Activated CD4-positive, alpha-beta T cell treated with anti-CD3 and anti-CD28 coated beads for 36 hours (primary cell): Measurements from ENCODE around the gene SLC35D1. TPM values are rescaled to one million over a fixed set of nuclear protein-coding genes. Genes with fewer than 3 reads are reported as not detected.

Source experiments
- ATAC-seq: fragments of 200-7000 bp; cut with Tn5 transposase; one replicate; pipeline ENCODE4 v1.10.0; 2021; ENCODE audit warnings: mild to moderate bottlenecking, moderate library complexity
- CTCF ChIA-PET: fragments of 350-600 bp; sonication (Branson Sonifier 250); formaldehyde crosslinking; loops from one replicate; lab custom pipeline; 2021; ENCODE audit warnings: antibody characterized with exemption; lab: Charles Lee
- POLR2A ChIA-PET: fragments of 350-600 bp; sonication (Branson Sonifier 250); formaldehyde crosslinking; loops from one replicate; lab custom pipeline; 2021; ENCODE audit warnings: antibody characterized with exemption, inconsistent platforms; lab: Charles Lee
- DNase-seq: peaks from one replicate; pipeline ENCODE4 v3.0.0-alpha.2; 2020
- H3K27ac Mint-ChIP-seq: one replicate; pipeline ENCODE4 v1.8.0; 2021; ENCODE audit warnings: mixed read lengths
- H3K27me3 Mint-ChIP-seq: one replicate; pipeline ENCODE4 v1.8.0; 2021; ENCODE audit warnings: mixed read lengths
- H3K36me3 Mint-ChIP-seq: one replicate; pipeline ENCODE4 v1.8.0; 2021; ENCODE audit warnings: low read depth, mixed read lengths
- H3K4me1 Mint-ChIP-seq: one replicate; pipeline ENCODE4 v1.8.0; 2021; ENCODE audit warnings: mixed read lengths
- H3K4me3 Mint-ChIP-seq: one replicate; pipeline ENCODE4 v1.8.0; 2021; ENCODE audit warnings: mild to moderate bottlenecking, moderate library complexity, mixed read lengths
- H3K9me3 Mint-ChIP-seq: one replicate; pipeline ENCODE4 v1.8.0; 2021; ENCODE audit warnings: low read depth, mixed read lengths
- intact Hi-C, 2 experiments: fragments of 100-400 bp; cut with DNase I in 1 of 2; cut with micrococcal nuclease in 1 of 2; formaldehyde crosslinking; loops; one replicate each; pipeline versions ENCODE4 v1.14.2 to v1.15.1; 2022 to 2024; cut with DNase I, micrococcal nuclease
- total RNA-seq, 2 experiments: library from RNA; stranded (reverse); gene quantifications; one replicate each; pipeline ENCODE4 v1.2.3, GENCODE V29; 2021

Gene SLC35D1
- total RNA-seq, 2 experiments from 2014 or later, result 8.7 to 10.3 TPM

GRCh38 chr1:67018574-67018973 lies 35.4 kb downstream of the SLC35D1 start:
- no peaks in the 10 kb centered on the region for H3K27me3 Mint-ChIP-seq
- no peaks in the 10 kb centered on the region for H3K9me3 Mint-ChIP-seq
- CTCF ChIA-PET, result interaction anchor here (0.9 kb wide), 1 partner anchor 12 kb away, joined by 3 read pairs; no protein-coding TSS in a partner anchor
- peaks cover 4% of the 10 kb centered on the region for H3K4me1 Mint-ChIP-seq
- ATAC-seq, result no peak
- H3K27ac Mint-ChIP-seq, result no peak overlapping the region
- POLR2A ChIA-PET, result no interaction called here
- peaks cover 37% of the 10 kb centered on the region for H3K36me3 Mint-ChIP-seq
- no peak for DNase-seq
- no peak overlapping the region for H3K4me3 Mint-ChIP-seq
- intact Hi-C loops, result no loop called here

- no peaks in the 10 kb centered on the region for H3K27me3 Mint-ChIP-seq
- intact Hi-C loops, result no loop called here
- ChIA-PET POLR2A (no interaction called here), CTCF (interaction anchor here (0.6 to 1.6 kb wide), 8 partner anchors 11 to 545 kb away, joined by 3 to 5 read pairs (median 4); no protein-coding TSS in a partner anchor)
- no peaks in the 10 kb centered on the region for H3K9me3 Mint-ChIP-seq
- DNase-seq (peak; percentile 14), ATAC-seq (peak; percentile 97)
- peak overlapping the region; percentile 75 for H3K27ac Mint-ChIP-seq
- H3K4me3 Mint-ChIP-seq, result no peak overlapping the region
- peaks cover 6% of the 10 kb centered on the region for H3K4me1 Mint-ChIP-seq
- peaks cover 42% of the 10 kb centered on the region for H3K36me3 Mint-ChIP-seq
Observed at GRCh38 chr1:67013573-67013972, 40.4 kb downstream of the SLC35D1 start.

GRCh38 chr1:67009792-67010191 lies 44.2 kb downstream of the SLC35D1 start:
- H3K4me1 Mint-ChIP-seq, result peaks cover 6% of the 10 kb centered on the region
- H3K9me3 Mint-ChIP-seq, result no peaks in the 10 kb centered on the region
- ATAC-seq (no peak), DNase-seq (no peak)
- H3K4me3 Mint-ChIP-seq, result no peak overlapping the region
- intact Hi-C loops, result no loop called here
- ChIA-PET CTCF (interaction anchor here (1.1 kb wide), 1 partner anchor 13 kb away, joined by 3 read pairs; no protein-coding TSS in a partner anchor), POLR2A (no interaction called here)
- no peaks in the 10 kb centered on the region for H3K27me3 Mint-ChIP-seq
- peaks cover 31% of the 10 kb centered on the region for H3K36me3 Mint-ChIP-seq
- no peak overlapping the region for H3K27ac Mint-ChIP-seq

GRCh38 chr1:67005068-67005467 lies 48.9 kb downstream of the SLC35D1 start:
- no peak overlapping the region for H3K4me3 Mint-ChIP-seq
- no peaks in the 10 kb centered on the region for H3K9me3 Mint-ChIP-seq
- peaks cover 21% of the 10 kb centered on the region for H3K36me3 Mint-ChIP-seq
- H3K27me3 Mint-ChIP-seq, result no peaks in the 10 kb centered on the region
- peaks cover 3% of the 10 kb centered on the region for H3K4me1 Mint-ChIP-seq
- POLR2A ChIA-PET, result no interaction called here
- DNase-seq, result no peak
- CTCF ChIA-PET, result interaction anchor here (1.6 to 2.6 kb wide), 2 partner anchors 9 to 122 kb away, joined by 3 to 13 read pairs; no protein-coding TSS in a partner anchor
- intact Hi-C loops, result no loop called here
- no peak overlapping the region for H3K27ac Mint-ChIP-seq
- ATAC-seq, result no peak

- no peak overlapping the region for H3K4me3 Mint-ChIP-seq
Observed at GRCh38 chr1:67004176-67004575, 49.8 kb downstream of the SLC35D1 start.

GRCh38 chr1:67001682-67002425 lies 52.1 kb downstream of the SLC35D1 start:
- Mint-ChIP-seq H3K27ac (no peak overlapping the region), H3K4me1 (peaks cover 11% of the 10 kb centered on the region), H3K9me3 (no peaks in the 10 kb centered on the region), H3K36me3 (peaks cover 16% of the 10 kb centered on the region), H3K27me3 (no peaks in the 10 kb centered on the region), H3K4me3 (no peak overlapping the region)
- intact Hi-C loops, result no loop called here
- ChIA-PET CTCF (interaction anchor here (0.6 to 1.9 kb wide), 4 partner anchors 10 to 210 kb away, joined by 3 to 5 read pairs (median 4); no protein-coding TSS in a partner anchor), POLR2A (interaction anchor here (0.5 kb wide), 1 partner anchor 1295 kb away, joined by 3 read pairs; no protein-coding TSS in a partner anchor)
- DNase-seq (no peak), ATAC-seq (no peak)

More at GRCh38 chr1:67004176-67004575, 49.8 kb downstream of the SLC35D1 start:
- Mint-ChIP-seq H3K27me3 (no peaks in the 10 kb centered on the region), H3K27ac (no peak overlapping the region), H3K9me3 (no peaks in the 10 kb centered on the region), H3K36me3 (peaks cover 13% of the 10 kb centered on the region), H3K4me1 (peaks cover 5% of the 10 kb centered on the region)
- POLR2A ChIA-PET, result interaction anchor here (0.6 kb wide), 1 partner anchor 23 kb away, joined by 3 read pairs; no protein-coding TSS in a partner anchor
- CTCF ChIA-PET, result interaction anchor here (1.6 to 2.6 kb wide), 2 partner anchors 8 to 123 kb away, joined by 3 to 13 read pairs; no protein-coding TSS in a partner anchor
- DNase-seq (no peak), ATAC-seq (no peak)
- intact Hi-C loops, result no loop called here

GRCh38 chr1:66999640-67000400 lies 54.1 kb downstream of the SLC35D1 start:
- H3K4me1 Mint-ChIP-seq, result peaks cover 20% of the 10 kb centered on the region
- ATAC-seq, result no peak
- POLR2A ChIA-PET, result no interaction called here
- DNase-seq, result no peak
- no peaks in the 10 kb centered on the region for H3K27me3 Mint-ChIP-seq
- no peak overlapping the region for H3K27ac Mint-ChIP-seq
- H3K36me3 Mint-ChIP-seq, result peaks cover 16% of the 10 kb centered on the region
- intact Hi-C loops, result loop anchor here in 1 of 2 experiments (5.0 kb wide), 1 partner anchor 502 kb away; no protein-coding TSS in a partner anchor
- CTCF ChIA-PET, result interaction anchor here (0.6 to 2.6 kb wide), 7 partner anchors 14 to 1582 kb away, joined by 3 to 12 read pairs (median 4); no protein-coding TSS in a partner anchor
- H3K9me3 Mint-ChIP-seq, result no peaks in the 10 kb centered on the region
- no peak overlapping the region for H3K4me3 Mint-ChIP-seq

GRCh38 chr1:66998972-66999371 lies 55.0 kb downstream of the SLC35D1 start:
- POLR2A ChIA-PET, result no interaction called here
- peak; percentile 40 for ATAC-seq

GRCh38 chr1:66996018-66996682 lies 57.8 kb downstream of the SLC35D1 start:
- CTCF ChIA-PET, result interaction anchor here (0.6 to 3.5 kb wide), 32 partner anchors 9 to 504 kb away, joined by 3 to 44 read pairs (median 4); no protein-coding TSS in a partner anchor
- Mint-ChIP-seq H3K36me3 (peaks cover 3% of the 10 kb centered on the region), H3K9me3 (no peaks in the 10 kb centered on the region), H3K4me3 (no peak overlapping the region), H3K27ac (peak overlapping the region; percentile 53), H3K27me3 (no peaks in the 10 kb centered on the region), H3K4me1 (peaks cover 16% of the 10 kb centered on the region)
- POLR2A ChIA-PET, result interaction anchor here (0.5 to 0.6 kb wide), 2 partner anchors 65 to 264 kb away, joined by 3 read pairs; no protein-coding TSS in a partner anchor
- intact Hi-C loops, result loop anchor here (1.0 to 5.0 kb wide), 7 partner anchors 56 to 506 kb away; no protein-coding TSS in a partner anchor
- ATAC-seq (peak; percentile 79), DNase-seq (peak; percentile 79)

More at GRCh38 chr1:66998972-66999371, 55.0 kb downstream of the SLC35D1 start:
- Mint-ChIP-seq H3K4me1 (peaks cover 20% of the 10 kb centered on the region), H3K4me3 (no peak overlapping the region), H3K27ac (no peak overlapping the region), H3K9me3 (no peaks in the 10 kb centered on the region), H3K27me3 (no peaks in the 10 kb centered on the region), H3K36me3 (peaks cover 16% of the 10 kb centered on the region)
- CTCF ChIA-PET, result interaction anchor here (0.6 to 2.6 kb wide), 4 partner anchors 15 to 562 kb away, joined by 3 to 12 read pairs (median 6); no protein-coding TSS in a partner anchor
- DNase-seq, result no peak
- intact Hi-C loops, result loop anchor here in 1 of 2 experiments (5.0 kb wide), 1 partner anchor 503 kb away; no protein-coding TSS in a partner anchor

- H3K27me3 Mint-ChIP-seq, result no peaks in the 10 kb centered on the region
- H3K4me3 Mint-ChIP-seq, result no peak overlapping the region
- CTCF ChIA-PET, result interaction anchor here (0.5 to 1.6 kb wide), 8 partner anchors 10 to 527 kb away, joined by 3 to 7 read pairs (median 4); no protein-coding TSS in a partner anchor
- intact Hi-C loops, result no loop called here
- DNase-seq, result no peak
- no peak for ATAC-seq
- H3K9me3 Mint-ChIP-seq, result no peaks in the 10 kb centered on the region
- no peak overlapping the region for H3K27ac Mint-ChIP-seq
- POLR2A ChIA-PET, result no interaction called here
- H3K4me1 Mint-ChIP-seq, result peaks cover 8% of the 10 kb centered on the region
- peaks cover 22% of the 10 kb centered on the region for H3K36me3 Mint-ChIP-seq
Observed at GRCh38 chr1:66993076-66993475, 60.9 kb downstream of the SLC35D1 start.
